A673 (cell line): Measurements from ENCODE around the gene ATP8B4. TPM values are rescaled to one million over a fixed set of nuclear protein-coding genes. Genes with fewer than 3 reads are reported as not detected.

ENCODE experiments used
- BruUV-seq: library from RNA; stranded (reverse); fragments of 400-500 nt; replicated peaks from 2 replicates; lab custom pipeline; 2021; lab: Mats Ljungman, UMichigan
- CTCF ChIA-PET: fragments of 300-600 bp; sonication (Branson Sonifier 250); formaldehyde crosslinking; loops from one replicate; lab custom pipeline; 2022; ENCODE audit warnings: antibody characterized with exemption; lab: Charles Lee
- POLR2A ChIA-PET: fragments of 300-600 bp; sonication (Branson Sonifier 250); formaldehyde crosslinking; loops from one replicate; lab custom pipeline; 2022; ENCODE audit warnings: antibody characterized with exemption; ENCODE audit not compliant: low non-redundant PET; lab: Charles Lee
- DNase-seq: peaks from one replicate; pipeline ENCODE4 v3.0.0-alpha.2; 2015; ENCODE audit warnings: low spot score
- H3K27ac ChIP-seq: fragments of 200-600 bp; sonication (generic); 2 replicates; pipeline ENCODE4 v1.5.1; 2016; ENCODE audit warnings: mixed run types, low read depth, mild to moderate bottlenecking, mixed read lengths, antibody characterized with exemption, low read length; ENCODE audit not compliant: poor library complexity, severe bottlenecking
- H3K27me3 ChIP-seq: fragments of 200-600 bp; sonication (generic); replicated peaks from 2 replicates; pipeline ENCODE4 v1.6.1; 2017; ENCODE audit warnings: mixed run types, low read depth, mild to moderate bottlenecking, mixed read lengths, antibody characterized with exemption, low read length; ENCODE audit not compliant: insufficient read depth, poor library complexity
- H3K36me3 ChIP-seq: fragments of 200-600 bp; sonication (generic); 2 replicates; pipeline ENCODE4 v1.6.1; 2016; ENCODE audit warnings: mixed run types, mild to moderate bottlenecking, mixed read lengths, antibody characterized with exemption, low read length; ENCODE audit not compliant: insufficient read depth, poor library complexity, severe bottlenecking
- H3K4me1 ChIP-seq: fragments of 200-600 bp; sonication (generic); 2 replicates; pipeline ENCODE4 v1.6.1; 2017; ENCODE audit warnings: mixed run types, mild to moderate bottlenecking, mixed read lengths, antibody characterized with exemption, low read length; ENCODE audit not compliant: insufficient read depth, poor library complexity, severe bottlenecking
- H3K4me3 ChIP-seq: fragments of 200-600 bp; sonication (generic); 2 replicates; pipeline ENCODE4 v1.5.1; 2016; ENCODE audit warnings: low read depth, mixed run types, mild to moderate bottlenecking, mixed read lengths, low read length; ENCODE audit not compliant: poor library complexity, severe bottlenecking
- H3K9me3 ChIP-seq: fragments of 200-600 bp; sonication (generic); 2 replicates; pipeline ENCODE4 v1.6.1; 2016; ENCODE audit warnings: mixed run types, low read depth, mild to moderate bottlenecking, mixed read lengths, antibody characterized with exemption, low read length; ENCODE audit not compliant: poor library complexity, severe bottlenecking
- CTCF ChIP-seq: fragments of 300-800, 200-600 bp; sonication (generic); conservative IDR thresholded peaks from 2 replicates; pipeline ENCODE4 v1.5.1; 2017; ENCODE audit warnings: low read depth, mild to moderate bottlenecking, antibody characterized with exemption, low read length, moderate library complexity, mixed read lengths
- EZH2 ChIP-seq: fragments of 200-600 bp; sonication (generic); IDR thresholded peaks from 2 replicates; pipeline ENCODE4 v1.6.1; 2017; ENCODE audit warnings: borderline replicate concordance, low read depth, mild to moderate bottlenecking, mixed read lengths, antibody characterized with exemption, low read length; ENCODE audit not compliant: poor library complexity, severe bottlenecking
- intact Hi-C: fragments of 100-400 bp; cut with micrococcal nuclease; formaldehyde crosslinking; loops from one replicate; pipeline ENCODE4 v1.10.0; 2022; ENCODE audit not compliant: unreplicated experiment
- total RNA-seq: library from RNA; stranded (reverse); gene quantifications from 2 replicates; pipeline ENCODE4 v1.2.3, GENCODE V29; 2021

ATP8B4 gene
- total RNA-seq, 1 experiment from 2014 or later, result 0.30 TPM

- intact Hi-C loops, result no loop called here
- Histone ChIP-seq H3K4me1 (no peaks in the 10 kb centered on the region), H3K27me3 (no peaks in the 10 kb centered on the region), H3K9me3 (no peaks in the 10 kb centered on the region), H3K36me3 (no peaks in the 10 kb centered on the region), H3K27ac (no peak overlapping the region), H3K4me3 (no peak overlapping the region)
- no TSS peak for BruUV-seq
- DNase-seq, result no peak
- TF ChIP-seq CTCF, result no peak
- CTCF ChIA-PET, result no interaction called here
- POLR2A ChIA-PET, result no interaction called here
Observed at GRCh38 chr15:50124631-50125030, 5.6 kb upstream of the ATP8B4 start.

- TF ChIP-seq EZH2 (no peak), CTCF (no peak)
- H3K4me1 ChIP-seq, result no peaks in the 10 kb centered on the region
- BruUV-seq, result no TSS peak
- POLR2A ChIA-PET, result no interaction called here
- no peak for DNase-seq
- CTCF ChIA-PET, result no interaction called here
- no peaks in the 10 kb centered on the region for H3K9me3 ChIP-seq
- H3K27me3 ChIP-seq, result no peaks in the 10 kb centered on the region
- no peak overlapping the region for H3K27ac ChIP-seq
- no peak overlapping the region for H3K4me3 ChIP-seq
- intact Hi-C loops, result no loop called here
- H3K36me3 ChIP-seq, result no peaks in the 10 kb centered on the region
Observed at GRCh38 chr15:50123861-50124557, 5.0 kb upstream of the ATP8B4 start.

GRCh38 chr15:50120729-50121128 is 1.7 kb upstream of the ATP8B4 start:
- intact Hi-C loops, result no loop called here
- H3K9me3 ChIP-seq, result no peaks in the 10 kb centered on the region
- no peaks in the 10 kb centered on the region for H3K4me1 ChIP-seq
- no TSS peak for BruUV-seq
- ChIA-PET CTCF (no interaction called here), POLR2A (no interaction called here)
- H3K36me3 ChIP-seq, result no peaks in the 10 kb centered on the region
- no peak for TF ChIP-seq CTCF
- TF ChIP-seq EZH2, result no peak
- no peaks in the 10 kb centered on the region for H3K27me3 ChIP-seq
- no peak overlapping the region for H3K4me3 ChIP-seq
- DNase-seq, result no peak
- no peak overlapping the region for H3K27ac ChIP-seq
